Measurements from ENCODE around the gene GARIN5A.

DNA sequence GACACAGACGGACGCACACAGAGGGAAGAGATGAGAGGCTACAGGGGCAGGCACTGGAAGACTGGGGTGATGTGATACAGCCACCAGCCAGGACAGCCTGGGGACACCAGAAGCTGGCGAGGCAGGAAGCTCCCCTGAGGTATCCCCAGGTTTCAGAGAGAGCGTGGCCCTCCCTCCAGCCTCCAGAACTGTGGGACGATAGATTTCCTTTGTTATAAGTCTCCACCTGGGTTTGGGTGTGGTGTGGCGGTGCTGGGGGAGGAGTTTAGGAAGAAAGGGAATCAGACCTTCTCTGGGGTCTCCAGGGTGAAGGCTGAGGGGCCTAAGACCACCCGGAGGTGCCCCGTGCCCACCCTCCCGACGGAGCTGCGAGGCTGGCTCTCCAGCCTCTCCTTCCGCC is 39.8 kb upstream of the GARIN5A start:
- TF ChIP-seq, protein P1, sequence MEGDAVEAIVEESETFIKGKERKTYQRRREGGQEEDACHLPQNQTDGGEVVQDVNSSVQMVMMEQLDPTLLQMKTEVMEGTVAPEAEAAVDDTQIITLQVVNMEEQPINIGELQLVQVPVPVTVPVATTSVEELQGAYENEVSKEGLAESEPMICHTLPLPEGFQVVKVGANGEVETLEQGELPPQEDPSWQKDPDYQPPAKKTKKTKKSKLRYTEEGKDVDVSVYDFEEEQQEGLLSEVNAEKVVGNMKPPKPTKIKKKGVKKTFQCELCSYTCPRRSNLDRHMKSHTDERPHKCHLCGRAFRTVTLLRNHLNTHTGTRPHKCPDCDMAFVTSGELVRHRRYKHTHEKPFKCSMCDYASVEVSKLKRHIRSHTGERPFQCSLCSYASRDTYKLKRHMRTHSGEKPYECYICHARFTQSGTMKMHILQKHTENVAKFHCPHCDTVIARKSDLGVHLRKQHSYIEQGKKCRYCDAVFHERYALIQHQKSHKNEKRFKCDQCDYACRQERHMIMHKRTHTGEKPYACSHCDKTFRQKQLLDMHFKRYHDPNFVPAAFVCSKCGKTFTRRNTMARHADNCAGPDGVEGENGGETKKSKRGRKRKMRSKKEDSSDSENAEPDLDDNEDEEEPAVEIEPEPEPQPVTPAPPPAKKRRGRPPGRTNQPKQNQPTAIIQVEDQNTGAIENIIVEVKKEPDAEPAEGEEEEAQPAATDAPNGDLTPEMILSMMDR (IDR thresholded peaks at IDR 0.05), result no peak
- TF ChIP-seq POLR2A (IDR thresholded peaks at IDR 0.05), result no peak
